GM06990 (cell line): Measurements from ENCODE around the gene FBLIM1.
"Not testable (repeated sequence)": the region's sequence is repeated elsewhere in the genome, so short reads cannot be mapped to it uniquely, and the experiment has no call there.

Source experiments
- DNase-seq: peaks from one replicate; pipeline ENCODE4 v3.0.0-alpha.2; 2011; ENCODE audit not compliant: insufficient read length; ENCODE audit errors: extremely low read depth
- H3K27me3 ChIP-seq: replicated peaks from 2 replicates; pipeline ENCODE4 v1.6.0; 2011; ENCODE audit warnings: low read length; ENCODE audit not compliant: control insufficient read depth, insufficient read depth
- H3K36me3 ChIP-seq: 2 replicates; pipeline ENCODE4 v1.5.1; 2011; ENCODE audit warnings: low read length; ENCODE audit not compliant: control insufficient read depth, insufficient read depth
- H3K4me3 ChIP-seq: replicated peaks from 2 replicates; pipeline ENCODE4 v1.5.1; 2011; ENCODE audit warnings: low read depth, mild to moderate bottlenecking, control low read depth, low read length
- CTCF ChIP-seq: IDR thresholded peaks from 2 replicates; pipeline ENCODE4 v1.5.1; 2011; ENCODE audit warnings: low read length, control low read depth, mild to moderate bottlenecking, inconsistent platforms; ENCODE audit not compliant: insufficient read depth, poor library complexity, severe bottlenecking

The FBLIM1 gene

GRCh38 chr1:15799928-15800835, 41.6 kb downstream of the FBLIM1 start:
- no peak overlapping the region for H3K4me3 ChIP-seq
- H3K27me3 ChIP-seq: no peaks in the 10 kb centered on the region; the same call in 1 of the 2 replicates
- DNase-seq: no peak
- H3K36me3 ChIP-seq: no peaks in the 10 kb centered on the region
- TF ChIP-seq CTCF: no peak

GRCh38 chr1:15802234-15802965, 43.8 kb downstream of the FBLIM1 start:
- no peak for DNase-seq
- Histone ChIP-seq H3K27me3 (no peaks in the 10 kb centered on the region; the same call in 1 of the 2 replicates), H3K4me3 (no peak overlapping the region), H3K36me3 (no peaks in the 10 kb centered on the region)
- no peak for TF ChIP-seq CTCF

DNA sequence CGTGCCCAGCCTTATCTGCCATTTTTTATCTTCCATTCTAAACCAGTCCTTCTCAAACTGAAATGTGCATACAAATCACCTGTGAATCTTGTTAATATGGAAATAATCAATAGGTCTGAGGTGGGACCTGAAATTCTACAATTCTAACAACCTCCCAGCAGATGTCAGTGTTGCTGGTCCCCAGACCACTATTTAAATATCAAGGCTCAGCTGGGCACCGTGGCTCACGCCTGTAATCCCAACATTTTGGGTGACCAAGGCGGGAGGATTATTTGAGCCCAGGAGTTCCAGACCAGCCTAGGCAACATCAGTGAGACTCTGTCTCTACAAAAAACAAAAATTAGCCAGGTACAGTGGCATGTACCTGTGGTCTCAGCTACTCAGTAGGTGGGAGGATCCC, 44.8 kb downstream of the FBLIM1 start:
- Histone ChIP-seq H3K27me3 (no peaks in the 10 kb centered on the region; the same call in 1 of the 2 replicates), H3K4me3 (no peak overlapping the region), H3K36me3 (no peaks in the 10 kb centered on the region)
- TF ChIP-seq CTCF: peak; percentile 49
- DNase-seq: no peak

GRCh38 chr1:15804060-15804459, 45.5 kb downstream of the FBLIM1 start:
- no peak for TF ChIP-seq CTCF
- Histone ChIP-seq H3K36me3 (no peaks in the 10 kb centered on the region), H3K4me3 (no peak overlapping the region), H3K27me3 (no peaks in the 10 kb centered on the region; the same call in 1 of the 2 replicates)
- DNase-seq: no peak

GRCh38 chr1:15807121-15807520, 48.5 kb downstream of the FBLIM1 start:
- no peak for TF ChIP-seq CTCF
- DNase-seq: no peak

GRCh38 chr1:15807549-15807948, 49.0 kb downstream of the FBLIM1 start, which contains the start of gene UQCRHL:
Gene UQCRHL (minus strand): TSS chr1:15807649. CDS start chr1:15807649, 0 bp downstream.
- H3K36me3 ChIP-seq, DNase-seq, H3K4me3 ChIP-seq, H3K27me3 ChIP-seq: not testable (repeated sequence)

More at GRCh38 chr1:15807121-15807520, 48.5 kb downstream of the FBLIM1 start:
- no peaks in the 10 kb centered on the region for H3K36me3 ChIP-seq
- H3K27me3 ChIP-seq: no peaks in the 10 kb centered on the region
- no peak overlapping the region for H3K4me3 ChIP-seq
